GDM1 (cell line): ENCODE measurements around the gene CLINT1.

Source experiments
- DNase-seq: peaks from one replicate; lab custom pipeline; 2025; lab: John Stamatoyannopoulos, UW

Gene CLINT1

DNA sequence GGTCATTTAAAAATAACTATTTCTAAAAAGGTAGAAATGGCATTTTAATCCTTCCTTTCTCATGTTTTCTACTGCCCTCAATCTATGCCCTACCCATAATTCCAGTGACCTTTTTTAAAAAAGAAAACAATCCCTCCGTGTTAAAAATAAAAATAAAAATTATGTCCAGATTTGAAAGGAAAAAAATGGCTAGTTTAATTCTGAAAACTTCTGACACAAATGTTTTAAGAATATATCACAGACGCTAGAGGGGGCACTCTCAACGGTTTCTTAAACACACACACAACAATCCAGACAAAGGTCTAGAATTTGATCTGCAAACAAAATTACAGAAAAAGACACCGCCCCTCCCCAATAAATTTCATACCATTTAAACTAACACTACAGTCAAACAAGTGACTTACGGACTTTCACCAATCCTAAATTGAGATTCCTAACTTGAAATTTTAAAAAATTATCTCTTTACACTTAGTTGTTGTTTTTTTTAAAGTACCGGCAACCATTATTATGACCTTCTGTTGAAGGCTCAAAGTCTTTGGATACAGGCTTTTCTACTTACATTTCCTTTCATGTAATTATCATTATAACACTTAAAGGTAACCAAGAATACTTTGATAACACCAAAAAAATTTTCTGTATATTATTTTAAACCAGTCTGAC, 38.2 kb downstream of the CLINT1 start:
- DNase-seq, result no peak

DNA sequence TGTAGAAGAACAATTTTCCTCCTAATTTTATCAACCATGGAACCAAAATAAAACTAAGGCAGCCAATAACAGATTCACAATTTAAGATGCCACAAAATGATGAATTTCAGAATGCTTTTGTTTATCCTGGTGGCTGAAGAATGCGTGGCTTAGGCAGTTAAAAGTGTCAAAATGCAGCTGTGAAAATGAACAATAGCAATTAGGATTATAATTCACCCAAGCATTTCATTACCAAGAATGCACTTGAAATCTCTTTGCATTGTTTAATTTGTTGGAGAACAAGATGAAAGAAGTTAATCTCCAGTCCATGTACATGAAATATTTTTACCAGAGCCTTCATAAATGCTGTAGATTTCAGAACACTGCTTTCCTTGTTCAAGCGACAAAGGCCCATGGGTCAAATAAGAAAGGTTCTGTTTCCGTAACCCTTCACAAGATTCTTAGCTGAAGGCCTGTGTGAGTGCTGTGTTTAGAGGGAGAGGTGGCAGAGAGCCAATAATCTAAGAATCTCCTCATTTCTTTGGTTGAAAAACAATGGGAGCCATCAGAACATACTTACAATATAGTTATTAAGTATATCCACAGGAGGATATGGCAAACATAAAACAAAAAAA, 39.3 kb downstream of the CLINT1 start:
- DNase-seq, result no peak

DNA sequence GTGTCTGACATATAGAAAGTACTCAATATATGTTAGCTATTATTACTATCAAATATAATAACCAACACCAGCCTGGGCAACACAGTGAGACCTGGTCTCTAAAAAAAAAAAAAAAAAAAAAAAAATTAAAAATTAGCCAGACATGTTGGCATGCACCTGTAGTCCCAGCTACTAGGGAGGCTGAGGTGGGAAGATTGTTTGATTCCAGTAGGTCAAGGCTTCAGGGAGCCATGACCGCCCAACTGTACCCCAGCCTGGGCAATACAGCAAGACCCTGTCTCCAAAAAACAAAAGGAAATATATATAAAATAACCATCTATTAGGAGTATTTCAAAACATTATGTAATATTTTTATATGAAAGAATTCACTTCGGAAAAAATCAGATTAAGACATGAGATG, 40.6 kb downstream of the CLINT1 start:
- no peak for DNase-seq

DNA sequence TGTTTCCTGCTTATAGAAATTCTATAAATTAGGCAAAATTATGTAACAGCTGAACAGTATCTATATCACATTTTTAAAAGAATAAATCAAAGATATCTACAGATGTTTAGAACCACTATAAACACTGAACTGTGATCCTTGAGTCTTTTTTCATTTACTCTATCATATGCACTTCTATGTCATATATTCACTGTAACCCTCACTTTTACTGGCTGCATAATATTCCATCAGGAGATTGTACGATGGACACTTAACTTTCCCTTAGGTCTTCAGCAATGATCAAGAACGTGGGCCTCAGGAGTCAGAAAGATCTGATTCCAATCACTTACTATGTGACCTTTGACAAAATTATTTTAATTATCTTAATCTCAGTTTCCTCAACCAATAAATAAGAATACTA, 41.0 kb downstream of the CLINT1 start:
- no peak for DNase-seq

- DNase-seq, result no peak
Observed at GRCh38 chr5:157817387-157817702, 41.6 kb downstream of the CLINT1 start.

- DNase-seq, result no peak
Observed at GRCh38 chr5:157816682-157817386, 42.1 kb downstream of the CLINT1 start.

DNA sequence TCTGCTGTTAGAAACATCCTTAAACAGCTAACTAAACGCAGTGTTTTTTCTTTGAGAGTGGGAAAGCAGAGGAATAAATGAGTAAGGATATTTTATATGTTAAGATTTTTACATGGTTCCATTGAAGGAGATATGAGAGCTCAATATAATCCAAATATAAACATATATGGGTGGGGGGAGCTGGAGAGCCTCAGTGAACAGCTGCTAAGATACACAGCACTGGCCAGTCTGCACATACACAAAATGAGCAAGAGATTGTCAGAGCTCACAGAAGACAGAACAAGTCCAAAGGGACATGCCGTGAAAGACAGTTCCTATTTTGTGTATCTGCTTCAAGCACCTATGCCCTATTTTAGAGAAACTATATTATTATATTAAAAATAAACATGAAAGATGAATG, 46.9 kb downstream of the CLINT1 start:
- no peak for DNase-seq

- DNase-seq, result no peak
Observed at GRCh38 chr5:157808043-157808442, 50.9 kb downstream of the CLINT1 start.

DNA sequence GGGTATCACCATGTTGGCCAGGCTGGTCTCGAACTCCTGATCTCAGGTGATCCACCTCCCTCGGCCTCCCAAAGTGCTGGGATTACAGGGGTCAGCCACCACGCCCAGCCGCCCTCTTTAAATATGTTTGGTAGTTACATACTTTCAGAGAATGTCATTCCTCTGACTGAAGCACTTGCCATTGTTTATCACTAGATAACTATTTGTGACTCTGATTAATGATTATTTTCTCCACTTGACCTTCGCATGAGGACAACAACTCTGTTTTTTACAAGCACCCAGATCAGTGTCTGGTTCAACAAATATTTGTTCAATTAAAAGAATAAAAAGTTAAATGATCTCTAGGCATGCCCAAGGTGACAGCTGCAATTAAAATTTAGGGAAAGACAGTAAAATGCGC, 56.2 kb downstream of the CLINT1 start:
- no peak for DNase-seq

GRCh38 chr5:157800137-157800536, 58.8 kb downstream of the CLINT1 start:
- no peak for DNase-seq

DNA sequence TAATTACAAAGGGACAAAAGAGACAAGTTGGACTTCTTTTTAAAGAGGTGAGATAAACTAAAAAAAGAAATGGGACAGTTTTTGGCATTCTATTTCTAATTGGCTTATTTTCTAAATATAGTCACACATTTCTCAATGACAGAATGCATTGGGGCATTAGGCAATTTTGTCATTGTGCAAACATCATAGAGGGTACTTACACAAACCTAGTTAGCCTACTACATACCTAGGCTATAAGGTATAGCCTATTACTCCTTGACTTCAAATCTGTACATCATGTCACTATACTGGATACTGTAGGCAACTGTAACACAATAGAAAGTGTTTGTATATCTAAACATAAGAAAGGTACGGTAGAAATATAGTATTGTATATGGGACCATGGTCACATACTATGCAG, 59.4 kb downstream of the CLINT1 start:
- DNase-seq, result no peak

DNA sequence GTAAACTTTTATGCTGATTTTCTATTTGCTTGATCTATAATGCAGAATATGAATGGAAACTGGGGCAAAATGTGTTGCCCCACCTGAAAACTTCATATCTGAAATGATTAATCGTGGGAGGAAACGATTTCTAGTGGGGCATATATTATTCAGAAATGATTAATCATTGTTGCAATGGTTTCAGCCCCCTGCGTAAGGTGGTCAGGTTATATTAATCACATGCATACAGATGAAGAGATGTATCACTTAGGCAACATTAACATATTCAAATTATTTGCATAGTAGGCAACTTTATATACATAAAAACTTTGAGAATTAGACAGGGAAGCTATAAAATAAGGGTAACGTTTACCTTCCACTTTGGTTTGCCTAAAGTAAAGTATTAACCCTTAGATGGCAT, 65.6 kb downstream of the CLINT1 start:
- no peak for DNase-seq

DNA sequence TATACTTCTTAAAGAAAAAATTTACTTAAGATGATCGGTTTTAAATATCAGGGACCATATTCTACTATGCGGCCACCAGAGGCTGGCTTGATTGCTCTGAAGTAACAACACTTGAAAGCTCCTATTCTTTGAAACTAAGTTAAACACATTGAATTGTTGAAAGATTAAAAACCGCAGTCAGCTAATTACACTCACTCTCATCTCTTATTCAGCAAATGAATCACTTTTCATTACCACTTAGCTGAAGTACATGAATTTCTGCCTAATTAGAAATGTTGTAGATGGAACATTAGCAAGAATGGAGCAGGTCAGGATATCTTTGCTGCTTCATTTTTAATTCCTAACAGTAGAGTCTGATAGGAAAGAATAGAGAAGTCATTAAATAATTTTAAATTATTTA, 73.1 kb downstream of the CLINT1 start:
- DNase-seq, result no peak

DNA sequence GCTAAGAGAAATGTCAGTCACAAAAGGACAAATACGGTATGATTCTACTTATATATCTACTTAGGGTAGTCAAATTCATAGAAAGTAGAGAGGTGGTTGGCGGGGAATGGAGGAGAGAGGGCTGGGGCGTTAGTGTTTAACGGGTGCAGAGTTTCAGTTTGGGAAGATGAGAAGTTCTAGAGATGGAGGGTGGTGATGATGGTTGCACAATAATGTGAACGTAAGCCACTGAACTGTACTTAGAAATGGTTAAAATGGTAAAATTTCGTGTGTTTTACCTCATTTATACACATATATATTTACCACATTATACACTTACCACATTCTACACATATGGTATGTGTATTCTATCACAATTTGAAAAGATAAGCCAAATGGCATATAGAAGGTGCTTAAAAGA, 79.7 kb downstream of the CLINT1 start:
- DNase-seq, result no peak

- no peak for DNase-seq
Observed at GRCh38 chr5:157778121-157778805, 80.7 kb downstream of the CLINT1 start.

DNA sequence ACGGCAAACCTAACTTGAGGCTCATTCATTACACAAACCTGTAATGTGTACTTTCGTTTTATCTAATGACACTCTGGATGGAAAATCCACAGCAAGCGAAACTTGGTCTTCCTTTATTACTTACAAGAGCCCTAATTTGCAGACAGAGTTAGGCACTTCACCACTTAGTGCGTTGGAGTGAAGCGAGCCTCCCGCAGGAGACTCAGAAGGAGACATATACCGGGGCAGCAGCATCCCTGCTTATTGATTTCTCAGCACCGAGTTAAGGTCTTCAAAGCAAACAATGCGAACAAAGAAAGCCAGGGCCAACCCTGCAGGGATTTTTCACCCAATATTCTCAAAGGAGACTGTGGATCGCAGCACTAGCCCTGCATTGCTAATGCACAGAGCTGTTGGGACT, 86.8 kb downstream of the CLINT1 start:
- DNase-seq, result no peak

- DNase-seq, result no peak
Observed at GRCh38 chr5:157770665-157771064, 88.3 kb downstream of the CLINT1 start.

GRCh38 chr5:157767689-157768088, 91.3 kb downstream of the CLINT1 start:
- no peak for DNase-seq

DNA sequence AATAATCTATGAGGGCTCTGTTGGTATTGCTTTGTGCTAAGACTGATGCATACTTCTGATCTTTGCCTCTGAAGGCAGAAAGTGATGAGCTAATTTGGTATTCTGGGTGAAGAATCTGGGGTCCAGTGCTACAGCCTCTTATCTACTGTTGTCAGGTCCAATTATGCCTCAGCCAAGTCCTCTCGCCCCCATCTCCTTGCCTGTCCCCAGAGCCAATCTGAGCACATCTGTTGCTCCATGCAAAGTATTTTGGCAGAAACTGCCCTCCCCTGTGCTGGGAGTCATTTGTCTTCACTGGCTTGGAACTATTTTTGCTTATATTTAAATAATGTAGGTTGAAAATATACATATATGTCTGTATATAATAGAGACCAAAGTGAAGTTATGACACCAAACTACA, 92.0 kb downstream of the CLINT1 start:
- DNase-seq, result no peak

- no peak for DNase-seq
Observed at GRCh38 chr5:157766442-157766841, 92.5 kb downstream of the CLINT1 start.

- no peak for DNase-seq
Observed at GRCh38 chr5:157764531-157764930, 94.4 kb downstream of the CLINT1 start.

DNA sequence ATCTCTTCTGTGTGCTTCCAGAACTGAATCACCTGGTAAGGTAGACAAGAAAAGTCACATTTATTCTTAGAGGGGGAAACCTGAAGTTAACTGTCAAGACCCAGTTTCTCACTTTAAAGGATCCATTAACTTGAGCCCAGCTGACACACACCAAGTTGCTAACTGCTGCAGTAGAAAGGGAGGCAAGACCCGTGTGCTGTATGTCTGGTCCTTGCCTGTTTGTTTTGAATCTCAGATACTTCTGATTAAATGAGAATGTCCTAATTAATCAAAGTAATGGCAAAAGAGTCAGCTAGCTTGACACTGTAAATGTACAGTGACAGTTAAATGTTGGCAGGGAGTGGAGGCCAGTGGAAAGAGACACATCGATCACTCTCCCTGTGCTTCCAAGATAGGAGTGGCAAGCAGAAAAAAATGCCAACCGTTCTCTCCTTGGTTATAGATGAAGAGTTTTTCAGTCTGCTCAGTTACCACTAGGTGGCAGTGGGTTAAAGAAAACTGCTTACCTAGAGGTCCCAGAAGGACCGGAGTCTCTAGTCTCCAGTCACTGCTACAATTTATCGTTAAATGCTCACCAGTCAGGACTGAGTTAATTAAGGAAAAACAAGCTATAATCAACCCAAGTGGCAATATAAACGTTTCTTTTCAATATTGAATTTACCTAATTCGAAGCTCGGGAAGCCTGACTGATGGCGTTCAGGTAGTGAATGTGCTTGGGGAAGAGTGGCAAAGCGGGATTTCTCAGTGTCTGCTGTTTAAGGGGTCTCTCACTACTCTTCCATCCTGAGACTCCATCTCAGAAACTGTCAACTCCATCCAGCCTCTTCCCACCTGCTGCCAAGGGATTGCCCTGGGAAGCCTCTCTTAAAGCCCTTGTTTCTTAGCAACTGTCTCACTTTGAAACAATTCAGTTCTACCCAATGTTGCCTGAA, 97.0 kb downstream of the CLINT1 start:
- DNase-seq, result peak; percentile 12
